H9 (cell line): ENCODE data around the gene ELL3. TPM values are rescaled to one million over a fixed set of nuclear protein-coding genes. Genes with fewer than 3 reads are reported as not detected.

Source experiments
- DNase-seq: peaks from one replicate; pipeline ENCODE4 v3.0.0-alpha.2; 2017
- H2AFZ ChIP-seq: one replicate; pipeline ENCODE4 v1.6.1; 2013; ENCODE audit warnings: mild to moderate bottlenecking, low read length, control low read depth, moderate library complexity
- H2AK5ac ChIP-seq: 2 replicates; pipeline ENCODE4 v1.6.1; 2013; ENCODE audit warnings: low read length, control low read depth, mixed read lengths; ENCODE audit not compliant: insufficient read length
- H2BK120ac ChIP-seq: one replicate; pipeline ENCODE4 v1.6.1; 2013; ENCODE audit warnings: low read depth, mild to moderate bottlenecking, low read length, control low read depth, inconsistent platforms; ENCODE audit not compliant: poor library complexity, severe bottlenecking
- H2BK12ac ChIP-seq: 2 replicates; pipeline ENCODE4 v1.6.1; 2013; ENCODE audit warnings: low read length, control low read depth, mixed read lengths, low read depth; ENCODE audit not compliant: insufficient read length
- H2BK15ac ChIP-seq: 2 replicates; pipeline ENCODE4 v1.6.1; 2013; ENCODE audit warnings: low read depth, low read length, control low read depth
- H2BK20ac ChIP-seq: one replicate; pipeline ENCODE4 v1.6.1; 2013; ENCODE audit warnings: low read depth, mild to moderate bottlenecking, low read length, control low read depth, inconsistent platforms; ENCODE audit not compliant: poor library complexity, severe bottlenecking
- H2BK5ac ChIP-seq: 2 replicates; pipeline ENCODE4 v1.6.1; 2013; ENCODE audit warnings: low read length, control low read depth, mixed read lengths; ENCODE audit not compliant: insufficient read length
- H3K14ac ChIP-seq: 2 replicates; pipeline ENCODE4 v1.6.1; 2013; ENCODE audit warnings: low read length, control low read depth; ENCODE audit not compliant: insufficient read depth
- H3K18ac ChIP-seq: 2 replicates; pipeline ENCODE4 v1.6.1; 2013; ENCODE audit warnings: low read depth, mild to moderate bottlenecking, mixed read lengths, low read length, control low read depth; ENCODE audit not compliant: insufficient read length
- H3K23ac ChIP-seq: 2 replicates; pipeline ENCODE4 v1.6.1; 2013; ENCODE audit warnings: low read length, control low read depth, mixed read lengths, low read depth; ENCODE audit not compliant: insufficient read length
- H3K23me2 ChIP-seq: 2 replicates; pipeline ENCODE4 v1.6.1; 2013; ENCODE audit warnings: low read depth, mild to moderate bottlenecking, mixed read lengths, low read length, control low read depth; ENCODE audit not compliant: insufficient read length, poor library complexity, severe bottlenecking
- H3K27ac ChIP-seq: 2 replicates; pipeline ENCODE4 v1.5.1; 2013; ENCODE audit warnings: low read length, control low read depth, mixed read lengths, low read depth; ENCODE audit not compliant: insufficient read length
- H3K27me3 ChIP-seq: 2 replicates; pipeline ENCODE4 v1.6.1; 2013; ENCODE audit warnings: low read length, control low read depth, inconsistent platforms; ENCODE audit not compliant: insufficient read depth
- H3K4ac ChIP-seq: 2 replicates; pipeline ENCODE4 v1.6.1; 2013; ENCODE audit warnings: low read depth, mild to moderate bottlenecking, control low read depth, inconsistent platforms, low read length, moderate library complexity
- H3K4me1 ChIP-seq: 2 replicates; pipeline ENCODE4 v1.6.1; 2013; ENCODE audit warnings: low read length, control low read depth, inconsistent platforms; ENCODE audit not compliant: insufficient read depth
- H3K4me2 ChIP-seq: 2 replicates; pipeline ENCODE4 v1.6.1; 2013; ENCODE audit warnings: low read length, control low read depth, mixed read lengths; ENCODE audit not compliant: insufficient read length, insufficient read depth
- H3K56ac ChIP-seq: 2 replicates; pipeline ENCODE4 v1.6.1; 2013; ENCODE audit warnings: low read depth, mild to moderate bottlenecking, mixed read lengths, low read length, control low read depth; ENCODE audit not compliant: insufficient read length
- H3K79me1 ChIP-seq: 2 replicates; pipeline ENCODE4 v1.6.1; 2013; ENCODE audit warnings: low read depth, mild to moderate bottlenecking, moderate library complexity, low read length, control low read depth, inconsistent platforms; ENCODE audit not compliant: insufficient read depth, poor library complexity, severe bottlenecking
- H3K79me2 ChIP-seq: 2 replicates; pipeline ENCODE4 v1.6.1; 2013; ENCODE audit warnings: low read length, control low read depth, inconsistent platforms; ENCODE audit not compliant: insufficient read depth
- H3K9ac ChIP-seq: 2 replicates; pipeline ENCODE4 v1.6.1; 2013; ENCODE audit warnings: low read length, control low read depth, mixed read lengths; ENCODE audit not compliant: insufficient read length; ENCODE audit errors: extremely low read depth
- H3K9me3 ChIP-seq: one replicate; pipeline ENCODE4 v1.6.1; 2013; ENCODE audit warnings: low read depth, low read length, inconsistent platforms; ENCODE audit not compliant: control insufficient read depth
- H3T11ph ChIP-seq: one replicate; pipeline ENCODE4 v1.6.1; 2013; ENCODE audit warnings: mild to moderate bottlenecking, low read length, control low read depth, inconsistent platforms
- H4K20me1 ChIP-seq: one replicate; pipeline ENCODE4 v1.6.1; 2013; ENCODE audit not compliant: control insufficient read depth, insufficient read length, insufficient read depth
- H4K5ac ChIP-seq: 2 replicates; pipeline ENCODE4 v1.6.1; 2013; ENCODE audit warnings: low read depth, mild to moderate bottlenecking, mixed read lengths, low read length, control low read depth; ENCODE audit not compliant: insufficient read length
- H4K8ac ChIP-seq: replicated peaks from 2 replicates; pipeline ENCODE4 v1.6.1; 2013; ENCODE audit warnings: low read length, control low read depth, mixed read lengths, low read depth; ENCODE audit not compliant: insufficient read length
- H4K91ac ChIP-seq: 2 replicates; pipeline ENCODE4 v1.6.1; 2013; ENCODE audit warnings: low read depth, mild to moderate bottlenecking, moderate library complexity, mixed read lengths, low read length, control low read depth; ENCODE audit not compliant: insufficient read length
- H3K27ac Mint-ChIP-seq, 3 experiments: 2 replicates in 2 of 3; 3 replicates in 1 of 3; pipeline ENCODE4 v1.8.0; 2020 to 2021; ENCODE audit warnings: mixed read lengths in 3 of 3, mild to moderate bottlenecking in 1 of 3, moderate library complexity in 1 of 3
- H3K27me3 Mint-ChIP-seq: 2 replicates; pipeline ENCODE4 v1.8.0; 2021; ENCODE audit warnings: low read depth, mild to moderate bottlenecking, moderate library complexity, mixed read lengths
- H3K36me3 Mint-ChIP-seq, 3 experiments: 2 replicates in 2 of 3; 3 replicates in 1 of 3; pipeline ENCODE4 v1.8.0; 2020 to 2021; ENCODE audit warnings: low read depth in 3 of 3, mixed read lengths in 3 of 3; ENCODE audit not compliant: insufficient read depth in 1 of 3
- H3K4me1 Mint-ChIP-seq, 2 experiments: 2 replicates each; pipeline ENCODE4 v1.8.0; 2020; ENCODE audit warnings: mixed read lengths in 2 of 2
- H3K4me3 Mint-ChIP-seq, 2 experiments: 2 replicates in 1 of 2; 3 replicates in 1 of 2; pipeline ENCODE4 v1.8.0; 2020 to 2021; ENCODE audit warnings: mild to moderate bottlenecking in 2 of 2, mixed read lengths in 2 of 2, moderate library complexity in 1 of 2
- H3K9me3 Mint-ChIP-seq, 2 experiments: 2 replicates in 1 of 2; 3 replicates in 1 of 2; pipeline ENCODE4 v1.8.0; 2020; ENCODE audit warnings: mild to moderate bottlenecking in 2 of 2, mixed read lengths in 2 of 2, moderate library complexity in 1 of 2
- WGBS: extraction: QIAGEN DNeasy Blood & Tissue Kit; methylation state at CpG from one replicate; pipeline ENCODE4 v1.1.7; 2013; ENCODE audit warnings: missing lambda C conversion rate, low lambda C conversion rate, mixed read lengths; ENCODE audit not compliant: insufficient read length; ENCODE audit errors: extremely low coverage; 5-methylcytosine and 5-hydroxymethylcytosine counted together
- total RNA-seq: library from RNA; stranded (reverse); gene quantifications from 2 replicates; pipeline ENCODE4 v1.2.1, GENCODE V29; 2021
- TF ChIP-seq, protein P1 (sequence below): fragments of 200-600 bp; sonication (generic); conservative IDR thresholded peaks from 3 replicates; pipeline ENCODE4 v1.8.0; 2021; ENCODE audit warnings: antibody characterized with exemption, mild to moderate bottlenecking

The ELL3 gene
- total RNA-seq, 1 experiment from 2014 or later = 6.4 TPM

DNA sequence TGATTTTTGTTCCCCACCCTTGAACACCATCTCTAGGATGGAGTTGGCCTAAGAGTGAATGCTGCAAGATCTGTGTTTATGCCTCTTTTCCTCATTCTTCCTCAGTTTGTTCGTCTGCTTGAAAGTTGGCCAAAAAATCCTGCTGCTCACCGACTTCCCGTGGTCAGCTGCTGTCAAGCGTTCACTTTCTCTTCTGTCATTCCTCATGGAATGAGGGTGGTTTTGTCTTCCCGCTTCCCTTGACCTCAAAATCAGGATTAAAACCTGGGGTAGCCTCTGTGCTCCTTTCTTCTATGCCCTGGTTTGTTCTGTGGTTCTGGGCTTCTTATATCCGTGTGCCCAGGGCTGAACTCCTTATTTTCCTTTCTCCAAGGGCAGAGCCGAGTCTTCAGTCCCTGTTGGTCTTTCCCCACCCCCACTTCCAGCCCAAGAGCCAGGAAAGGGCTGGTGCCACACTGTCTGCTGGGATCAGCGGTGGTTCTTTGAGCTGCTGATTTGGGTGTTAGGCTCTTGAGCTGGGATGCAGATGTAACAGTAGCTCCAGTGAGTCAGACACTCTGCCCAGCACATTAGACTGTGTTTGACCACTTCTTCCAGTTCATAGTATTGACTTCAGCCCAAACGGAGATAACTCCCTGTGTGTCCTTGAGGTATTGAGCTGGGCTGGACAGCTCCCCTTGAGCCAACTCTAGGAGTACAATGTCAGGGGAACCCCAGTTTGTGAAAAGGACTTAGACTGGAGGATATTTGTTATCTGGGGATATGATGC is 17.7 kb upstream of the ELL3 start:
- H2BK20ac ChIP-seq = no peak overlapping the region
- no peak overlapping the region for H3K9ac ChIP-seq
- H2BK5ac ChIP-seq = no peak overlapping the region
- peak overlapping the region; percentile 98 to 99 for H3K4me3 Mint-ChIP-seq
- H4K8ac ChIP-seq = no peak overlapping the region
- H3T11ph ChIP-seq = no peak overlapping the region
- H2AK5ac ChIP-seq = no peak overlapping the region
- no peak overlapping the region for H2BK15ac ChIP-seq
- no peak overlapping the region for H3K27ac ChIP-seq
- H3K79me1 ChIP-seq = peaks cover 3% of the 10 kb centered on the region
- H3K4me1 Mint-ChIP-seq = peaks cover 58 to 68% of the 10 kb centered on the region in 2 experiments
- no peak overlapping the region for H3K23ac ChIP-seq
- no peaks in the 10 kb centered on the region for H3K27me3 ChIP-seq
- H3K27ac Mint-ChIP-seq = peak overlapping the region in 2 of 3 experiments; percentile 91 to 92; a peak in 4 of 7 replicates
- H3K27me3 Mint-ChIP-seq = no peaks in the 10 kb centered on the region
- peaks cover 18% of the 10 kb centered on the region; the same call in 1 of the 2 replicates for H3K4me1 ChIP-seq
- no peak overlapping the region for H3K56ac ChIP-seq
- H4K20me1 ChIP-seq = no peaks in the 10 kb centered on the region
- peaks cover 6% of the 10 kb centered on the region; the same call in 1 of the 2 replicates for H3K79me2 ChIP-seq
- H3K36me3 Mint-ChIP-seq = peaks cover 39 to 60% (median 47%) of the 10 kb centered on the region in 3 experiments
- no peaks in the 10 kb centered on the region for H3K9me3 ChIP-seq
- no peak overlapping the region for H3K18ac ChIP-seq
- TF ChIP-seq, protein P1, sequence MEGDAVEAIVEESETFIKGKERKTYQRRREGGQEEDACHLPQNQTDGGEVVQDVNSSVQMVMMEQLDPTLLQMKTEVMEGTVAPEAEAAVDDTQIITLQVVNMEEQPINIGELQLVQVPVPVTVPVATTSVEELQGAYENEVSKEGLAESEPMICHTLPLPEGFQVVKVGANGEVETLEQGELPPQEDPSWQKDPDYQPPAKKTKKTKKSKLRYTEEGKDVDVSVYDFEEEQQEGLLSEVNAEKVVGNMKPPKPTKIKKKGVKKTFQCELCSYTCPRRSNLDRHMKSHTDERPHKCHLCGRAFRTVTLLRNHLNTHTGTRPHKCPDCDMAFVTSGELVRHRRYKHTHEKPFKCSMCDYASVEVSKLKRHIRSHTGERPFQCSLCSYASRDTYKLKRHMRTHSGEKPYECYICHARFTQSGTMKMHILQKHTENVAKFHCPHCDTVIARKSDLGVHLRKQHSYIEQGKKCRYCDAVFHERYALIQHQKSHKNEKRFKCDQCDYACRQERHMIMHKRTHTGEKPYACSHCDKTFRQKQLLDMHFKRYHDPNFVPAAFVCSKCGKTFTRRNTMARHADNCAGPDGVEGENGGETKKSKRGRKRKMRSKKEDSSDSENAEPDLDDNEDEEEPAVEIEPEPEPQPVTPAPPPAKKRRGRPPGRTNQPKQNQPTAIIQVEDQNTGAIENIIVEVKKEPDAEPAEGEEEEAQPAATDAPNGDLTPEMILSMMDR = no peak
- H2AFZ ChIP-seq = no peak overlapping the region
- H3K23me2 ChIP-seq = peaks cover 8% of the 10 kb centered on the region
- no peak overlapping the region for H3K4ac ChIP-seq
- H4K5ac ChIP-seq = no peak overlapping the region
- DNase-seq = no peak
- no peak overlapping the region for H3K4me2 ChIP-seq
- no peak overlapping the region for H2BK120ac ChIP-seq
- WGBS = no CpG with 5 or more reads among the region's 9 CpGs
- H3K14ac ChIP-seq = no peak overlapping the region
- no peaks in the 10 kb centered on the region for H3K9me3 Mint-ChIP-seq
- no peak overlapping the region for H4K91ac ChIP-seq
- no peak overlapping the region for H2BK12ac ChIP-seq
